Stimulated activated CD4-positive, alpha-beta T cell treated with anti-CD3 and anti-CD28 coated beads, TNF-alpha, amount 100 ng/mL, for 48 hours (primary cell): Measurements from ENCODE around the gene GSTM4.

Experiments used
- DNase-seq, 3 donors: peaks; one replicate each; pipeline ENCODE4 v3.0.0-alpha.2; 2020; ENCODE audit warnings: low read depth in 3 of 3

The GSTM4 gene

GRCh38 chr1:109624201-109625010 is 31.5 kb upstream of the GSTM4 start:
- no peak for DNase-seq

DNA sequence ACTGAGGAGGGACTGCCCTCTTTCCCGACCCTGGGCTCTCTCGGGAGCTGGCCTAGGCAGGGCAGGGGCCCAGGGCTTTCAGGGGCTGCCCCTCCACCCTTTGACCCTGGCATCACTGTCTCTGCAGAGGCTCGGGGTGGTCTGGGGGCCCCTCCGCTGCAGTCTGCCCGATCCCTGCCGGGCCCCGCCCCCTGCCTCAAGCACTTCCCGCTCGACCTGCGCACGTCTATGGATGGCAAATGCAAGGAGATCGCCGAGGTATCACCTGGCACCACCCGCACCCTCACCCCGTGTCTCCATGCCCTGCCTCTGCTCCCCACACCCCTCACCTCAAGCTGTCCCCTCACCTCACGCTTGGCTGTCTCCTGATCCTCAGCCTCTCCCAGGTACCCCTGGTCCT is 30.7 kb upstream of the GSTM4 start:
- DNase-seq: no peak

DNA sequence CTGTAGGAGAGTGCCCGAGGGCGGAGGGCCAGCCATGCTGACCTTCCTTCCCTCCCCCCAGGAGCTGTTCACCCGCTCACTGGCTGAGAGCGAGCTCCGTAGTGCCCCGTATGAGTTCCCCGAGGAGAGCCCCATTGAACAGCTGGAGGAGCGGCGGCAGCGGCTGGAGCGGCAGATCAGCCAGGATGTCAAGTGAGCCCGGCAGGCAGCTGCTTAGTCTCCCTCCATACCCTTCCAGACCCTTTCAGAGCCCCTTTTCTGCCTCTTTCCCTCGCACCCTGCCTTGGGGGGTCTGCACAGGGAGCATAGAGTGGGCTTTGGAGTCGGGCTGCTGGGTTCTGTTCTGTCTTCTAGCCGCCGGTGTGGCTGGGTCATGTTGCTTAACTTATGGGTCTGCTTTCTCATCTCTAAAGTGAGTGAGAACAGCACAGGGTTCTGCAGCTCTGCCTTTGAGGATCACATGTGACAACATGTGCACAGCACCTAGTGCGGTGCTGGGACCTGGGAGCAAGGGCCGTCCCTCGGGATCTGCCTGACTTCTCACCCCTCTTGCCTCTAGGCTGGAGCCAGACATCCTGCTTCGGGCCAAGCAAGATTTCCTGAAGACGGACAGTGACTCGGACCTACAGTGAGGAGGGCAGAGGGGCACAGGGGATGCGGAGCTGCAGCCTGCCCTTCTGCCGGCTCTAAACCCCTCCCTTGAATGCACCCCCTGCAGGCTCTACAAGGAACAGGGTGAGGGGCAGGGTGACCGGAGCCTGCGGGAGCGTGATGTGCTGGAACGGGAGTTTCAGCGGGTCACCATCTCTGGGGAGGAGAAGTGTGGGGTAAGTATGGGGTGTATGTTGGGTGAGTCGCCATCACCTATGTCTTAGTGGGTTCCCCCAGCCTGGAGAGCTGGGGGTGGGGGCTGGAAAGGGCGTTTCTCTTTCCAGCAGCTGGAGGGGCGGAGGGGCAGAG is 30.0 kb upstream of the GSTM4 start:
- DNase-seq: no peak

DNA sequence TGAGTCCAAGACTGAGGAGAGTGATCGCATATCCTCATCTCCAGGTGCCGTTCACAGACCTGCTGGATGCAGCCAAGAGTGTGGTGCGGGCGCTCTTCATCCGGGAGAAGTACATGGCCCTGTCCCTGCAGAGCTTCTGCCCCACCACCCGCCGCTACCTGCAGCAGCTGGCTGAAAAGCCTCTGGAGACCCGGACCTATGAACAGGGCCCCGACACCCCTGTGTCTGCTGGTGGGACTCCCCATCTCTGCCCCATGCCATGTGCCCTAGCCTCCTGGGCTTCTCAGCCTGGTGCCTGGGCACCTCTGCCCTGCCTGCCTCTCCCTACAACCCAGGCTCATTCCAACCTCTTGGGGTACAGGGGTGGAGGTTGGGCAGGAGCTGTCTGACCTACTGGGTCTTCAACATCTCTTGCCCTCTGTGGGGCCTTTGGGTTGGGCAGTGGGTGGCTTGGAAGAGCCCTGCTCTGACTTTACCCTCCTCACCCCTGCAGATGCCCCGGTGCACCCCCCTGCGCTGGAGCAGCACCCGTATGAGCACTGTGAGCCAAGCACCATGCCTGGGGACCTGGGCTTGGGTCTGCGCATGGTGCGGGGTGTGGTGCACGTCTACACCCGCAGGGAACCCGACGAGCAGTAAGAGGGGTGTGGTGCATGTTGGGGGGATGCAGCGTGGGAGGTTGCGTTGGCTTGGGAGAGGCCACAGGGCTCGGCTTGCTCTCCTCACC is 29.1 kb upstream of the GSTM4 start:
- no peak for DNase-seq

DNA sequence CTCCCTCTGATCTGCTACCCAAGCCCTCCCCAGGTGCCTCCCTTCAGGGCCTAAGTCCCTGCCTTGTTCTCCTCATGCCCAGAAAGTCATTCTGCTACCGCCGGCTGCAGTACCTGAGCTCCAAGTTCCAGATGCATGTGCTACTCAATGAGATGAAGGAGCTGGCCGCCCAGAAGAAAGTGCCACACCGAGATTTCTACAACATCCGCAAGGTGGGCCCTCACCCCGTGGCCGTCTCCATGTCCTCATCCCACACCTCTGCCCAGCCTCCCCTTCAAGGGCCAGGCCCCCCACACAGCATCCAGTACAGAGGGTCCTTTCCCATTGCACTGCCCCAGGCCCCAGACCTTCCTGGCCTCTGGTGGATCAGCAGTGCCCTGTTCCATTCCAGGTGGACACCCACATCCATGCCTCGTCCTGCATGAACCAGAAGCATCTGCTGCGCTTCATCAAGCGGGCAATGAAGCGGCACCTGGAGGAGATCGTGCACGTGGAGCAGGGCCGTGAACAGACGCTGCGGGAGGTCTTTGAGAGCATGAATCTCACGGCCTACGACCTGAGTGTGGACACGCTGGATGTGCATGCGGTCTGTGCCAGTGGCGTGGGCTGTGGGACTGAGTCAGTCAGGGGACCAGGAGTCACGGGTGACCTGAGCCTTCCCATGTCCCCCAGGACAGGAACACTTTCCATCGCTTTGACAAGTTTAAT is 28.1 kb upstream of the GSTM4 start:
- no peak for DNase-seq

- DNase-seq: no peak
Observed at GRCh38 chr1:109628540-109629321, 27.2 kb upstream of the GSTM4 start.

- no peak for DNase-seq
Observed at GRCh38 chr1:109629372-109630030, 26.4 kb upstream of the GSTM4 start.

DNA sequence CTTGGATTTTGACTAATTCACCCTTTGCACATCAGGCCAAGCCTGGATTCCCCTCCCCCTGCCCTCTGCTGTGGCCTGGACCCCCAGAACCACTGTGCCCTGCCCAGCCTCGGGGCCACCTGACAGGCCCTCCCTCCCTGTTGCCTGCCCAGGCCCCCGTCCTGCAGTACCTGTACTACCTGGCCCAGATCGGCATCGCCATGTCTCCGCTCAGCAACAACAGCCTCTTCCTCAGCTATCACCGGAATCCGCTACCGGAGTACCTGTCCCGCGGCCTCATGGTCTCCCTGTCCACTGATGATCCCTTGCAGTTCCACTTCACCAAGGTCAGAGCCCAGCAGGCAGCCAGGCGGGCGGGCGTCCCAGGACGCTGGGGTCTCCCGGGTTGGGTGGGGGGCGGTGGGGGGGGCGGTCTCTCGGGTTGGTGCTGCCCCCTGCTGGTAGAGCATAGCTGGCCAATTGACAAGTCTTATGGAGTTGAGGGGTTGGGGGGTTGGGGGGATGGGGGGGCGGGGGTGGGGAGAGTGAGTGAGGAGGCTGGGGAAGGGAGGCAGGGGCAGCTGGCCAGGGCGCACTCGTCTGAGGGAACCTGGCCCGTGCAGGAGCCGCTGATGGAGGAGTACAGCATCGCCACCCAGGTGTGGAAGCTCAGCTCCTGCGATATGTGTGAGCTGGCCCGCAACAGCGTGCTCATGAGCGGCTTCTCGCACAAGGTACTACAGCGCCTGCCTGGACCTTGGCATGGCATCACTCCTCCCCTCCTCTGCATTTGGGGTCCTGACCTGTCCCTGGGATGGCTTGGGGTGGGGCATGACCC is 25.6 kb upstream of the GSTM4 start:
- DNase-seq: peak in 1 of 3 donors; percentile 45

- no peak for DNase-seq
Observed at GRCh38 chr1:109630898-109631512, 24.9 kb upstream of the GSTM4 start.

DNA sequence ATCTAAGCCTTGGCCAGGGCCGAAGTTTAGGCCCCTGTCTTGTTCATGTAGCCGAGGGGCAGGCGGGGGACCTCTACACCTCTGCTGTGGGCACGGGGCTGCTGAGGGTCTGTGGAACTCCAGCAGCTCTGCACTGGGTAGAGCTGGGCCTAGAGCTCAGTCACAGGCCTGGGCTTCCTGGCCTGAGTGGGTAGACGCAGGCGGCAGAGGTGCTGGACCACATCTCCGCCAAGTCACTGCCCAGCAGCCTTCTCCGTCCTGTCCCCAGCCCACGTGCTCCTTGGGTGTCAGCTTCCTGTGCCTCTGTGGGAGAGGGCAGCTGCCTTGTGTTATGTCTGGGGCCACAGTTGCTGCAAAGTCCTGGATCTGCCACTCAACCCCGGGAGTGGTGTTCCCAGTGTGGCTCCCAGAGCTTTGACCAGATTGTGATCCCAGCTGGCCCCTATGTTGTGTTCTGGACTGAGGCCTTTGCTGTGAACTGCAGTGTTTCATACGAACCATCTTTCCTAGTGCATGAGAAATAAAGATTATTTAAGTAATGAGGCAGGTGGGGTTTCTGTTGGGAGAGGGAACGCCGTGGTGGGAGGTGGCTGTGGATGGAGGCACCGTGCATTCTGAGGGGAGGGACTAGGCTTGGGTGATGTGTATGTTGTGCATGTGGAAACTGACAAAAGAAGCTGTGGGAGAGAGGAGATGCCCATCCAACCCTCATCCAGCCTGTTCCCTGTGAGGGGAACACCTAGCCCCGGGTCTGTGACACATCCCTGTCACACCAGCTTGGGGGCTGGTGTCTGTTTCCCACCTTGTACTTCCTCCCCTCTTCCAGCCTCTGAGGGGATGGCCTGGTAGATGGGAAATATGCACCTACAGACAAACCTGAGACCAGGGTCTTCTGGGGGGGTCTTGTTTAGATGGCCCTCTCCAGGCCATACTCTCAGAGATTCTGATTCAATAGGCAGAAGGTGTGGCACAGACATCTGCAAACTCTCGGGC is 24.1 kb upstream of the GSTM4 start:
- no peak for DNase-seq

DNA sequence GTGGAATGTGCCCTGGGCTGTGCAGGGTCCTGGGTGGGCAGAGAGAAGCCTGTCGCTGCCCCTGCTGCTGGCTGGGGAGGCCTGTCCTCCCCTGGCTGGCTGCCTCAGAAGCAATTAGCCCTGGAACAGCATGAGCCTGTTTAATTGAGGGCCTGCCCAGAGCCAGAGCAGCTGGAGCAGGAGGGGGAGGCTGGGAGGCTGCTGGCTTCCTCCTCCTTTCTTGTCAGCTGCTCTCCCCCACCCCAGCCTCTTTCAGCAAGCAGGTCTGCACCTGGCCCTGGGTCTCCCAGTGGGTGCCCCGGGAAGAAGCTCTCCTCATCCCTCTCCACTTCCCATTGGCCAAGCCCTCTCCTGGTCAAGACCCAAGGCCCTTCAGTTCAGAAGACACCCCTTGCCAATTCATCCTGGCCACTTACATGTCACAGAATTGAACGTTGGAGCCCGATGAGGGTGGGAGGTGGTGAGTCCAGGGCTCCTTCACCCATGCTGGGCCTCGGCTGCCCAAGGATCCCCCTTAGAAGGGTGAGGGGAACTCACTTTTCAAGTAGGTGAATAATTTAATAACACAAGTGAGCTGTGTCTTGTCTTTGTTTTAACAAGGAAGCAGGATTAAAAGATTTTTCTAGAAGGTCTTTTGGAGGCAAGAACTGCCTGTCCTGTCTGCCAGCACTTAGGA is 23.1 kb upstream of the GSTM4 start:
- no peak for DNase-seq

DNA sequence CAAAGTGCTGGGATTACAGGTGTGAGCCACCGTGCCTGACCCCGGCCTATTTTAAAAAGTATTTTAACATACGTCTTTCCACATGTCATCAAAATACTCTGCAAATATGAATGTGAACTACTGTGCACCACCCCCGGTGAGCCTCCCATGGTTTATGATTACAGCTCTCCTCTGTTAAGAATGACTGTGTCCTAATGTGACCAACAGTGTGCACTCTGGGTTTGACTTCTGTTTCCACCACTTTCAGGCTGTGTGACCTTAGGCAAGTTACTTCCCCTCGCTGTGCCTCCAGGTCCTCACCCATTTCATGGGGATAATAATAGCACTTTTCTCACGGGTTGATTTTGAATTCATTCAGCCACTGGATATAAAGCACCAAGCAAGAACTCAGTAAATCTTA is 21.6 kb upstream of the GSTM4 start:
- no peak for DNase-seq

GRCh38 chr1:109634771-109635750 is 20.8 kb upstream of the GSTM4 start:
- DNase-seq: no peak

DNA sequence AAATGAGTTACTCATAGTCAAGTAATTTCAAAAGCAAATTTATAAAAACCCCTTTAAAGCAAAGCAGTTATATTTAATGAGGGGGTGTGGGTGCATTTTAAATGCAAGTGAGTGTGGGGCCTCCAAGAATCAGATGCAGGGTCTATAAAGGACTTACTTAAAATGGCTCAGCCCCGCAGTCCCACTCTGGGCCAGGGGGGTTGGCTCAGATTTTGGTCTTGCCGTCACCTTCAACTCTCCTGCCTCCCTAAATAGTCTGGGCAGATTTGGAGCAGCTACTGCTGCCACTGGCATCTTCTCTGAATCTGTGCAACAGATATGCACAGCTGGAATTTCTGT is 20.1 kb upstream of the GSTM4 start:
- no peak for DNase-seq

DNA sequence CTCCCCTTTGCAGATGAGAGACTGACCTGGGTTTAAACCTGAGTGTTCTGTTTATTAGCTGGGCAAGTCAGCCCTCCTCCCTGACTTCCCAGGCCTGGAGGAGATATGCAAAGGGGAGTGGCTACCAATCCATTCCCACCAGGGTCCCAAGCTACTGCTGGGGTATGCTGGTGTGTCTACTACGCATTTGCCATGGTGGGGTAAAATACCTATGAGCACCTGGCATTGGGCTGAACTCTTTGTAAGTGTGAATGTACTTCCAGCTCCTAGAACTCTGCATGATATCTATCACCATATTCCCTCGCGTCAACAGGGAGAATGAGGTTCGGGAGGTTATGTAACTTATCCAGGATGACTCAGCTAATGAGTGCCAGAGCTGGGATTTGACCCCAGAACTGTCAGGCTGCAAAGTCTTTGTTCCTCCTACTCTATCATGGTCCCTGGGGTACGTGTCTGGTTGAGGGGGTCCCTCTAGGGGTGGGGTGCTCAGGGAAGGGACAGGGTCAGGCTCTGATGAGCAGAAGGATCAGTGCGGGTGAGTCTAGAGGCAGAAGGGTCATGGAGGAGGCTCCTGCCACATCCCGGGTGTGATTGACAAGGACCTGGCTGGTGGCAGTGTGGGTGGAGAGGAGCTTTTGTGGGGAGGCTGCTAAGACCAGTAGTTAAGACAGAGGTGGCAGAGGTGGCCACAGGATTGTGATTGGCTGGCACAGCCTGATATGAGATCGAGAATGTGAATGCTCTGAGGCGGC is 19.5 kb upstream of the GSTM4 start:
- DNase-seq: no peak
